ENCODE data around the gene SH3BP5. TPM values are rescaled to one million over a fixed set of nuclear protein-coding genes. Genes with fewer than 3 reads are reported as not detected.

The SH3BP5 gene
- total RNA-seq, 2 experiments from 2014 or later = 15.1 to 31.3 TPM

DNA sequence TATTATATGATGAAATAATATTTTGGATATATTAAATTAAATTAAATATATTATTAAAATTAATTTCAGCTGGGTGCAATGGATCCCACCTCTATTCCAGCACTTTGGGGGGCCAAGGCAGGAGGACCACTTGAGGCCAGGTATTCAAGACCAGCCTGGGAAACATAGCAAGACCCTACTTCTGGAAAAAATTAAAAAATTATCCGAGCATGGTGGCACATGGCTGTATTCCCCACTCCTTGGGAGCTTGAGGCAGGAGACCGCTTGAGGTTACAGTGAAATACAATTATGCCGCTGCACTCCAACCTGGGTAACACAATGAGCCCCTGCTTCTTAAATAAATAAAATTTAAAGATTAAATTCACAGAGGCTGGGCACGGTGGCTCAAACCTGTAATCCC, 61.4 kb downstream of the SH3BP5 start:
- H3K4me3 ChIP-seq (ENCODE audit: low read depth, low read length, poor library complexity, severe bottlenecking) = no peak overlapping the region
- CTCF ChIA-PET (ENCODE audit: unreplicated experiment) = no interaction called here

DNA sequence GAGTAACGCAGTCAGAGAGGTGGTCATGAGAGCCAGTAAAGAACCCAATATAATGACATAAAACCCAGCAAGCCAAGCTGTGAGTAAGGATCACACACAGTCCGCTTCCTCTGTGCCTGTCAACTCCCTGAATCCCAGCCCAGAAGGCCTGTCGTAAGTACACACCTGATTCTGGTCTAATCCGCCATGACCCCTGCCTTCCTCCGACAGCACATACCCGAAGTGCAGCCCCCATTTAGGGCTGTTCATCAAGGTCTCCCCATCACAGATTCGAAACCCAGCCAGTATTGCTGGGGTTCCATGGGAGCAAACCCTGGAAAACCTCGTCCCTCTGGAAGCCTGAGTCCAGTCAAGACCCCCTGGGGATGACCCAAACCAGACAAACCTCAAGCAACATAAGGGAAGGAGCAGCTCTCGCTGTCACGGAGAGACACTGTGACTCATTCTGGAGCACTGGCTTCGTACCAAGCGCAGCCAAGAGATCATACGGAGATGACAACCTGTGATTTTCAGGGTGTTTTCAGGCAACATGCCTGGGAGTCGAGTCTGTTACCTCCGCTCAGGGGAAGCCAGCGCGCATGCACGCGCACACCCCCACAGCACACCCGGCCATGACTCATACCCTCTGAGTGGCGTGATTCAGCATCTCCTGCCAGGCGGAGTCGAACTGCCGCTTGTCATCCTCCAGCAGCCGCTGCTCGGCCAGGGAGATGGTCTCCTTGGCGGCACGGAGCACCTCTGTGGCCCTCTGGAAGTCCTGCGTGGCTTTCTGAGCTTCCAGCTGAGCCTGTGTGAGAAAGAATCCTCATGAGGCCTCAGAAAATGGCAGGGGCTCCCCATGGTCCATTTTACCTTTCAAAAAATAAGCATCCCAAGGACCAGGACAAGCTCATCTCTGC, 63.0 kb downstream of the SH3BP5 start:
- Histone ChIP-seq H3K79me2 (ENCODE audit: insufficient read depth, low read depth, low read length) (no peaks in the 10 kb centered on the region), H3K4me2 (ENCODE audit: low read length) (no peak overlapping the region), H3K4me3 (ENCODE audit: low read depth, low read length, poor library complexity, severe bottlenecking) (no peak overlapping the region), H4K20me1 (ENCODE audit: insufficient read depth, low read length) (no peaks in the 10 kb centered on the region), H3K36me3 (ENCODE audit: insufficient read depth, low read length) (peaks cover 14% of the 10 kb centered on the region; the same call in 1 of the 2 replicates), H3K4me1 (ENCODE audit: insufficient read depth, low read length, poor library complexity, severe bottlenecking) (peaks cover 18% of the 10 kb centered on the region), H3K9me3 (ENCODE audit: low read length) (no peaks in the 10 kb centered on the region), H3K27ac (ENCODE audit: low read depth, low read length, poor library complexity, severe bottlenecking) (no peak overlapping the region), H3K9me2 (ENCODE audit: insufficient read depth, low read length) (no peaks in the 10 kb centered on the region), H2AFZ (ENCODE audit: low read length) (no peak overlapping the region)
- no peak for DNase-seq (ENCODE audit: low spot score)
- POLR2A ChIA-PET = interaction anchor here (0.7 to 2.0 kb wide), 5 partner anchors 16 to 136 kb away, joined by 3 to 6 read pairs (median 3); no protein-coding TSS in a partner anchor
- TF ChIP-seq CTCF (conservative IDR thresholded peaks at IDR 0.05; ENCODE audit: low read length) = no peak
- TF ChIP-seq EZH2phosphoT487 (IDR thresholded peaks at IDR 0.05; ENCODE audit: borderline replicate concordance, low read depth, low read length) = no peak
- CTCF ChIA-PET (ENCODE audit: unreplicated experiment) = interaction anchor here (1.0 to 2.4 kb wide), 2 partner anchors 63 to 136 kb away, joined by 10 to 13 read pairs; no protein-coding TSS in a partner anchor
- intact Hi-C loops (cut with micrococcal nuclease; ENCODE audit: unreplicated experiment) = loop anchor here (2.0 kb wide), 2 partner anchors 67 to 287 kb away; no protein-coding TSS in a partner anchor
- no TSS peak for BruUV-seq (replicated peaks)

More for the DNA sequence above, 61.4 kb downstream of the SH3BP5 start:
- Histone ChIP-seq H3K4me1 (ENCODE audit: insufficient read depth, low read length, poor library complexity, severe bottlenecking) (peaks cover 22% of the 10 kb centered on the region), H3K9me3 (ENCODE audit: low read length) (no peaks in the 10 kb centered on the region), H3K9me2 (ENCODE audit: insufficient read depth, low read length) (no peaks in the 10 kb centered on the region), H2AFZ (ENCODE audit: low read length) (no peak overlapping the region), H3K36me3 (ENCODE audit: insufficient read depth, low read length) (peaks cover 14% of the 10 kb centered on the region; the same call in 1 of the 2 replicates), H4K20me1 (ENCODE audit: insufficient read depth, low read length) (no peaks in the 10 kb centered on the region), H3K27ac (ENCODE audit: low read depth, low read length, poor library complexity, severe bottlenecking) (no peak overlapping the region), H3K4me2 (ENCODE audit: low read length) (no peak overlapping the region), H3K79me2 (ENCODE audit: insufficient read depth, low read depth, low read length) (no peaks in the 10 kb centered on the region)
- POLR2A ChIA-PET = interaction anchor here (0.6 to 1.5 kb wide), 5 partner anchors 27 to 152 kb away, joined by 3 to 5 read pairs (median 5); no protein-coding TSS in a partner anchor
- intact Hi-C loops (cut with micrococcal nuclease; ENCODE audit: unreplicated experiment) = no loop called here
- no TSS peak for BruUV-seq (replicated peaks)
- DNase-seq (ENCODE audit: low spot score) = no peak
- no peak for TF ChIP-seq EZH2phosphoT487 (IDR thresholded peaks at IDR 0.05; ENCODE audit: borderline replicate concordance, low read depth, low read length)
- TF ChIP-seq CTCF (conservative IDR thresholded peaks at IDR 0.05; ENCODE audit: low read length) = no peak
